ENCODE measurements around the gene CAPN9. TPM values are rescaled to one million over a fixed set of nuclear protein-coding genes. Genes with fewer than 3 reads are reported as not detected.

Gene CAPN9
- total RNA-seq, 4 donors from 2014 or later = 0.38 TPM; not detected in 3

DNA sequence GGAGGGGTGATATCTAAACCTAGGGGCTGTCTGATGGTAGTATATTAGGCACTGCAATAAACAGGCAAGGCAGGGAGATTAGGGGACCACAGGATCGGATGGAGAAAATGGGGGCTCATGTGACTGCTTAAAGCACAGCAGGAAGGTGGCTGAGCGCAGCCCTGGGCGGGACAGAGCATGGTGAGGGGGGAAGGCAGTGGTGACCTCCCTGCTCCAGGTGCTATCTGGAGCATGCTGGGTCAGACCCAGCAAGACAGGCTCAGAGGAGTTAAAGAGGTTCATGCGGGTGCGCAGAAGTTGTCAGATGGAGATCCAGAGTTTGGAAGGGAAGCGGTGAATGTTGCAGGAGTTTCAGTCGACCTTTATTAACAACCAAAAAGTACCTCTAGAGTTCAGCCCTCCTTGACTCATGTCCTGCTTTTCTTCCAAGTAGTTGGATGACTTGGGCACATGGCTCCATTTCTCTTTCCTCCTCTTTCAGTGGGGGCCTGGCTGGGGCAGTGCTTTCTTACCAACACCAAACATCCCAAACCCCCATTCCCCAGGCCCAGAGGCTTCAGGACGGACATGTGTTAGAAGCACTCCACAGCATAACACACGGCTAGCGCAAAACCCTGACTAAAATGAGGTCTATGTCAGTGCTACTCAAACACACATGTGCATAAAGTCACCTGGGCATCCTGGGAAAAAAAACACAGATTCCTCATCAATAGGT, 41.5 kb downstream of the CAPN9 start:
- Histone ChIP-seq H3K4me1 (no peaks in the 10 kb centered on the region), H3K27ac (no peak overlapping the region), H3K27me3 (peaks cover 0 to 25% (median 0%) of the 10 kb centered on the region in 4 donors), H3K4me3 (no peak overlapping the region), H3K9me3 (no peaks in the 10 kb centered on the region), H3K36me3 (no peaks in the 10 kb centered on the region)
- TF ChIP-seq, protein P1, sequence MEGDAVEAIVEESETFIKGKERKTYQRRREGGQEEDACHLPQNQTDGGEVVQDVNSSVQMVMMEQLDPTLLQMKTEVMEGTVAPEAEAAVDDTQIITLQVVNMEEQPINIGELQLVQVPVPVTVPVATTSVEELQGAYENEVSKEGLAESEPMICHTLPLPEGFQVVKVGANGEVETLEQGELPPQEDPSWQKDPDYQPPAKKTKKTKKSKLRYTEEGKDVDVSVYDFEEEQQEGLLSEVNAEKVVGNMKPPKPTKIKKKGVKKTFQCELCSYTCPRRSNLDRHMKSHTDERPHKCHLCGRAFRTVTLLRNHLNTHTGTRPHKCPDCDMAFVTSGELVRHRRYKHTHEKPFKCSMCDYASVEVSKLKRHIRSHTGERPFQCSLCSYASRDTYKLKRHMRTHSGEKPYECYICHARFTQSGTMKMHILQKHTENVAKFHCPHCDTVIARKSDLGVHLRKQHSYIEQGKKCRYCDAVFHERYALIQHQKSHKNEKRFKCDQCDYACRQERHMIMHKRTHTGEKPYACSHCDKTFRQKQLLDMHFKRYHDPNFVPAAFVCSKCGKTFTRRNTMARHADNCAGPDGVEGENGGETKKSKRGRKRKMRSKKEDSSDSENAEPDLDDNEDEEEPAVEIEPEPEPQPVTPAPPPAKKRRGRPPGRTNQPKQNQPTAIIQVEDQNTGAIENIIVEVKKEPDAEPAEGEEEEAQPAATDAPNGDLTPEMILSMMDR (IDR thresholded peaks at IDR 0.05) = no peak
- TF ChIP-seq POLR2A (IDR thresholded peaks at IDR 0.05) = no peak
- no peak for DNase-seq
- intact Hi-C loops (cut with DNase I) = no loop called here
- WGBS, 2 donors = 83 to 90% methylated on average over 9 to 10 of the region's 10 CpGs

DNA sequence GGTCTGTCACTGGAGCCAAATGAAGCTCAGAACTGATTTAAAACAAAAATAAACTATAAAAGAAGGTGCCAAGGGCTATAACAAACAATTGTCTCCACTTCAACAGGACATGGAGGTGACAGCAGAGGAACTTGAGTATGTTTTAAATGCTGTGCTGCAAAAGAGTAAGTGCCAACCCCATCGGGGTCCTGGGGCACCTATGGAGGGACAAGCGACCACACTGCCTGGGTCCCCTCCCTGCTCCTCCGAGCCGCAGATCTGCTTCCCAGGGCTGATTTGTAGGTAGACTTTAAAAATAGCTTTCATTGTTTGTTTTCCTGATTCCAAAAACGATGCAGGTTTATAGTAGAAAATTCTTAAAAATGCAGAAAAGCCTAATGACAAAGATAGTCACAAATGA, 42.8 kb downstream of the CAPN9 start:
- no peaks in the 10 kb centered on the region for H3K4me1 ChIP-seq
- 73 to 75% methylated on average over 5 of the region's 5 CpGs for WGBS, 2 donors
- no peak overlapping the region for H3K27ac ChIP-seq
- no peak overlapping the region for H3K4me3 ChIP-seq
- no peaks in the 10 kb centered on the region for H3K9me3 ChIP-seq
- peaks cover 0 to 35% (median 0%) of the 10 kb centered on the region in 4 donors for H3K27me3 ChIP-seq
- TF ChIP-seq, protein P1 (IDR thresholded peaks at IDR 0.05) = no peak
- no peak for TF ChIP-seq POLR2A (IDR thresholded peaks at IDR 0.05)
- no peaks in the 10 kb centered on the region for H3K36me3 ChIP-seq
- DNase-seq = no peak
- intact Hi-C loops (cut with DNase I) = no loop called here

DNA sequence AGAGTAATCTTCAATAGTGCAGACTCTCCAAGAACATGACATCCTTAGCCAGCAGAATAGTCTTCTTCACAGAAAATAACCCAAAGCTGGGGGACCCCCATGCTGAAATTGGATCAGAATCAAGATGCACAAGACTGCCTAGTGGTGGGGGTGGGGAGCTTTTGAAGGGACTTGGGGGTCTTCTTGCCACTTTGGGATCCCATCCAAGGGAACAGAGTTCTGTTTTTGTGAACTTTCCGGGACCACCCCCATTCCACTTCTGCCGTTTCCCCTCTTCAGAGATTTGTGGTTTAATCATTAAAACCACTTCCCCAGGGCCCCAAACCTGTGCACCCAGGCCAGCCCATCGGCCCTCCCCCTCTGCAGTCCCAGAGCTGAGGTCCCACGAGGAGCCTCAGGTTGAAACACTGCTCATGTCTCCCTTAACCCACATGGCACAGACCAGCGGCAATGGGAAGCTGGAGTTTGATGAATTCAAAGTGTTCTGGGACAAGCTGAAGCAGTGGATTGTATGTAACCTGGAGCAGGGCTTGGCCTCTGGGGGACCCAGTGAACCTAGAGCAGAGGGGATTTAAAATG, 44.9 kb downstream of the CAPN9 start:
- no peaks in the 10 kb centered on the region for H3K36me3 ChIP-seq
- H3K27me3 ChIP-seq = peaks cover 0 to 35% (median 0%) of the 10 kb centered on the region in 4 donors
- no peak overlapping the region for H3K4me3 ChIP-seq
- DNase-seq = no peak
- TF ChIP-seq, protein P1 (IDR thresholded peaks at IDR 0.05) = no peak
- TF ChIP-seq POLR2A (IDR thresholded peaks at IDR 0.05) = no peak
- WGBS, 2 donors = 50 to 64% methylated on average over 3 to 4 of the region's 5 CpGs
- H3K27ac ChIP-seq = no peak overlapping the region
- no peaks in the 10 kb centered on the region for H3K9me3 ChIP-seq
- no peaks in the 10 kb centered on the region for H3K4me1 ChIP-seq
- intact Hi-C loops (cut with DNase I) = no loop called here

GRCh38 chr1:230792691-230793462, 45.7 kb downstream of the CAPN9 start:
- Histone ChIP-seq H3K4me1 (no peaks in the 10 kb centered on the region), H3K27me3 (peaks cover 0 to 37% (median 0%) of the 10 kb centered on the region in 4 donors), H3K4me3 (no peak overlapping the region), H3K27ac (no peak overlapping the region), H3K36me3 (no peaks in the 10 kb centered on the region), H3K9me3 (no peaks in the 10 kb centered on the region)
- no peak for DNase-seq
- TF ChIP-seq, protein P1 (IDR thresholded peaks at IDR 0.05) = peak in 1 of 6 experiments; percentile 25
- TF ChIP-seq POLR2A (IDR thresholded peaks at IDR 0.05) = no peak
- intact Hi-C loops (cut with DNase I) = no loop called here
- WGBS, 2 donors = 91 to 92% methylated on average over 12 to 13 of the region's 13 CpGs

- intact Hi-C loops (cut with DNase I) = no loop called here
- Histone ChIP-seq H3K4me1 (no peaks in the 10 kb centered on the region), H3K27me3 (peaks cover 0 to 32% (median 0%) of the 10 kb centered on the region in 4 donors), H3K4me3 (no peak overlapping the region), H3K36me3 (no peaks in the 10 kb centered on the region), H3K9me3 (no peaks in the 10 kb centered on the region), H3K27ac (no peak overlapping the region)
- DNase-seq = no peak
- TF ChIP-seq, protein P1 (IDR thresholded peaks at IDR 0.05) = no peak
- no peak for TF ChIP-seq POLR2A (IDR thresholded peaks at IDR 0.05)
- 93 to 100% methylated on average over 1 to 7 of the region's 9 CpGs for WGBS, 2 donors
These were observed 46.2 kb downstream of the CAPN9 start for GRCh38 chr1:230793463-230793745.
